Muscle layer of duodenum (tissue), 2 donors: ENCODE results near the gene BAHCC1.
A peak's percentile ranks its signal among the peaks of the same experiment; 100 is the strongest.

Experiments
- H3K27ac ChIP-seq: one replicate; pipeline ENCODE4 v1.7.0; 2013; ENCODE audit warnings: mild to moderate bottlenecking, low read length
- H3K27me3 ChIP-seq: one replicate; pipeline ENCODE4 v1.7.0; 2013; ENCODE audit warnings: low read depth, mild to moderate bottlenecking, control low read depth, low read length
- H3K36me3 ChIP-seq, 2 donors: one replicate each; pipeline ENCODE4 v1.7.0; 2013; ENCODE audit warnings: low read length in 2 of 2, control low read depth in 1 of 2, mild to moderate bottlenecking in 1 of 2; ENCODE audit not compliant: insufficient read depth in 2 of 2, control insufficient read depth in 1 of 2
- H3K4me1 ChIP-seq, 2 donors: one replicate each; pipeline ENCODE4 v1.7.0; 2013; ENCODE audit warnings: low read length in 2 of 2, mild to moderate bottlenecking in 2 of 2, control low read depth in 1 of 2, moderate library complexity in 1 of 2; ENCODE audit not compliant: insufficient read depth in 2 of 2, control insufficient read depth in 1 of 2
- H3K4me3 ChIP-seq, 2 donors: one replicate each; pipeline ENCODE4 v1.7.0; 2013; ENCODE audit warnings: low read length in 2 of 2, low read depth in 1 of 2, mild to moderate bottlenecking in 1 of 2
- H3K9me3 ChIP-seq, 2 donors: one replicate each; pipeline ENCODE4 v1.7.0; 2013; ENCODE audit warnings: low read length in 2 of 2, control low read depth in 1 of 2, mild to moderate bottlenecking in 1 of 2; ENCODE audit not compliant: control insufficient read depth in 1 of 2
- donor health status: healthy.

The BAHCC1 gene

DNA sequence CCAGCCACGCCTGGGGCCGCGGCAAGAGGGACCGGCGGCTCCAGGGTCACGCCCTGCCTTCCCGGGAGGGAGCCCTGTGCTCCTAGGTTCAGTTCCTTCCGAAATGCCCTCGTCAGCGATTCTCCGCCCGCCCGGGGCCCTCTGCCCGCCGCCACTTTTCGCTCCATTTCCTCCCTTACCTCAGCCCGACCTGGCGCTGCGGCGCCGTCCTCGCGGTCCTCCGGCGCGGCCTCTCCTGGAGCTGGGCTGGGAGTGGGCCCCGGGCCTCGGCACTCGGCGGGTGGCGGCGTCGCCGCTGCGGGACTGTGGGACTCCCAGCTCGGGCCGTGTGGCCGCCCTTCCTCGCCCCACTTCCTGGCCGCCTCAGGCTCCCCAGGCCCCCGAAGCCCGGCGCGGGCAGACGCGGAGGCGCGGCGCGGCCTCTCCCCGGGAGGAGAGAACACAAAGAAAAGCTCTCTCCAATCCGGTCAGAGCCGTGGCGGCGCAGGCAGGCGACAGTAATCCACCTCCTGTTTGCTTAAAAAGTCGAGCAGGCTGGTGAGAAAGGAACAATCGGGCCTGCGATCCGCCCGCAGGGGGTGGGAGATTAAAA, 1.6 kb downstream of the BAHCC1 start:
- peaks cover 24 to 30% of the 10 kb centered on the region in 2 donors for H3K4me1 ChIP-seq
- H3K4me3 ChIP-seq: peak overlapping the region; percentile 75 to 82
- H3K27ac ChIP-seq: peak overlapping the region; percentile 70
- H3K27me3 ChIP-seq: no peaks in the 10 kb centered on the region
- H3K9me3 ChIP-seq: no peaks in the 10 kb centered on the region
- no peaks in the 10 kb centered on the region for H3K36me3 ChIP-seq

DNA sequence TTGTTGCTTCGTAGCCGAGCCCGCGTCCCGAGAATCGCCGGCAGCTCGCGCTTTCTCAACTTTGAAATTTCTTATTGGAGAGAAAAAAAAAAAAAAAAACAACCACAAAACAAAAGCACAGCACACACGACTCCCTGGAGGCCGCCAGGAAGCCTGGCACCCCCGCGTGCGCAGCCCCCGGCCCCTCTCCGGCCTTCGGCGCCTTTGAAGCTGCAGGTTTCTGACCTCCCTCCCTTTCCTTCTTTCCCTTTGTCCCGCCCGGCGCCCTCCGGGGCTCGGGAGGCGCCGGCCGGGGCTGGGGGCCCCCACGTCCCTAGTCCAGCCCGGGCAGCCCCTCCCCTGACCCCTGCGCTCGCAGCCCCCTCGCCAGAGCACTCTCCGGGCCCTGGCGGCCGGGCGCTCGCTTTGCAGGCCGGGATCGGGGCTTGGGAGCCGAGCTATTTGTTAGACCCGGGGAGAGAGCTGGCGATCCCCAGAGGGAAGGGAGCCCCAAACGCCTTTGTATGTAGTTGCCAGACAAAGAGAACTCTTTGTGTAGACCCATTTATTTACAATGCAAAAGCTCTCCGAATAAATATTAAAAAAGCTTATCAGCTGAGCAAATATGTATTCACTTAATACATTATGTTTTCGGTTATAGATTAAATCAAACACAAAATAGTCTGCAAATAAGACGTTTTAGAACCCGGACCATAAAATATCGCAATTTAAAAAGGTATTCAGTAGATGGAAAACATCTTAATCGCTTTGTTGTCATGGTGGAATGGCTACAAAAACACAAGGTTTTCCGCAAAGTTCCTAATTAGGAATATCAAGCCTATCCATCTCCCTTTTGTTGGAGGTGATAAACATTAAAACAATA, 2.3 kb downstream of the BAHCC1 start:
- peaks cover 18 to 27% of the 10 kb centered on the region in 2 donors for H3K4me1 ChIP-seq
- no peaks in the 10 kb centered on the region for H3K36me3 ChIP-seq

DNA sequence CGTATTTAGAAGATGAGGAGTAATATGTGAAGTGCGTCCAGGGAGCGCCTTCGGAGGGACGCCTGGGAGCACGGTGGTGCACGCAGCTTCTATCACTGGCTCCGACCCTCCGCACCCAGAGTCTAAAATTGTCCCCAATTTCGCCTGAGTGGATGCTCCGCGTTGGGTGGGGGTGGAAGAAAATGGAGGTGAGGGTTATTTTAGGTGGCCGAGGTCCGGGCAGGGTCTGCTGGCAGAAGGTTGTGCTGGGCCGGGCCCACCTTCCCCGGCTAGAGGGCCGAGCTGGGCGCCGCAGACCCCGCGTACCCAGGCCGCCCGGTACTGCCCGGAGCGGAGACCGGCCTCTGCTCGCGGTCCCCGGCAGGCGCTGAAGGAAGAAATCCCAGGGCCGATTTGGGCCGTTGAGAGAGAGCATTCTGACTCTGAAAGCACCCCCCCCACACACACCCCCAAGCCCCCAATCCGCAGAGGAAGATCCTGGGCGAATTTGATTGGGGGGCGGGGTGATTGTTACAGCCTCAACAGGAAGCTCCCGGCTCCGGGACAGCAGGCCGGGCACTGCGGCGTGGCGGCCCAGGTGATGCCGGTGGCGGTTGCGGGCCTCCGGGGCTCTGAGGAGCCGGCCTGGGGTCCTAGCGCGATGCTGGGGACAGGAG, 3.0 kb downstream of the BAHCC1 start:
- H3K27ac ChIP-seq: peak overlapping the region; percentile 70
- H3K4me1 ChIP-seq: peaks cover 16 to 34% of the 10 kb centered on the region in 2 donors
- H3K27me3 ChIP-seq: no peaks in the 10 kb centered on the region

More for the DNA sequence above, 2.3 kb downstream of the BAHCC1 start:
- Histone ChIP-seq H3K9me3 (no peaks in the 10 kb centered on the region), H3K27me3 (no peaks in the 10 kb centered on the region), H3K4me3 (peak overlapping the region; percentile 75 to 82), H3K27ac (peak overlapping the region; percentile 70)

DNA sequence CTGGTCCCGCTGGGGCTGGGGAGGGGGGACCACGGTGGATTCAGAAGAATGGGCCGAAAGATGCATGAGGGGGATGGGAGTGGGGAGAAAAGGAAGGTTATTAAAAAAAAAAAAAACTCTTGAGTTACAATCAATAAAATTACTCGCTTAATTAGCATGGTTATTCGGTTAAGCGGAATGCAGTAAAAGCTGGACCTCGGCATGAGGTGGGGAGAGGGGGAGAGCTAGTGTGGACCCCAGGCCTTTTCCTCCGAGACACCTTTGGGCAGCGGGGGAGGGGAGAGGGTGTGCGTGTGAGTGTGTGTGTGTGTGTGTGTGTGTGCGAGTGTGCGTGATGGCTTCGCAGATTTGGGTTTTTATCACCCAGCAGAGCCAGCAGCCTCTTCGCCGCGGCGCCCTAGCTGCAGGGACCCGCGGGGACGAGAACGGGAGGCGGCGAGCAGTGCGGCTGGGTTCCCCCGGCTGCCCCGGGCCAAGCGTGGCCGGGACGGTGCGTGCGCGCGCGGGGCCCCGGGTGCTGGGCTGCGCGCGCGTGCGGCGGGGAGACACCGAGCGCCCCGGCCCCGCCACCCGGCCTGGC, 3.7 kb downstream of the BAHCC1 start:
- H3K27me3 ChIP-seq: no peaks in the 10 kb centered on the region
- peaks cover 16 to 34% of the 10 kb centered on the region in 2 donors for H3K4me1 ChIP-seq
- H3K9me3 ChIP-seq: no peaks in the 10 kb centered on the region
- peak overlapping the region; percentile 70 for H3K27ac ChIP-seq
- peak overlapping the region; percentile 75 to 82 for H3K4me3 ChIP-seq
- H3K36me3 ChIP-seq: no peaks in the 10 kb centered on the region

More for the DNA sequence above, 3.0 kb downstream of the BAHCC1 start:
- Histone ChIP-seq H3K36me3 (no peaks in the 10 kb centered on the region), H3K9me3 (no peaks in the 10 kb centered on the region), H3K4me3 (peak overlapping the region; percentile 75 to 82)

DNA sequence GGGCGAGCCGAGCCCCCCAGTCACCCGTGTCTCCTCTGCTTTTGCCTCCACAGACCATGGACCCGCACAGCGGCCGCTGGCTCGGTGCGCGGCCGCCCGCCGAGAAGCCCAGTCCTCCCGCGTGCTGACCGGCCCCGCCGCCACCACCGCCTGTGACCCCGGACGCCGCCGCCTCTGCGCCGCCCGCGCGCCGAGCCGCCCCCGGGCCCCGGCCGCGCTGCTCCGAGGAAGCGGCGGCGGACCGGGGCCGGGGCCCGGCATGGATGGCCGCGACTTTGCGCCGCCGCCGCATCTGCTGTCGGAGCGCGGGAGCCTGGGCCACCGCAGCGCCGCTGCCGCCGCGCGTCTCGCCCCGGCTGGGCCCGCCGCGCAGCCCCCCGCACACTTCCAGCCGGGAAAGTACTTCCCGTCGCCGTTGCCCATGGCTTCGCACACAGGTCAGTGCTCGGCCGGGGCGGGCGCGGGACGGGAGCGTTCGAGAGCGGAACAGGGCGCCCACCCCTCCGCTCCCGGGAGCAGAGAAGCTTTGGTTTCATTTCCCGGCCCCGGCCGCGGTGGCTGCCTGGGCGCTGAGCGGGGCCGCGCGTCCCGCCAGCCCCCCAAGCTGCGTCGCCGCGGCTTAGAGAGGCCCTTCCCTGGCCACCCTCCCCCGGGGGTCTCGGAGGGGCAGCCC, 4.4 kb downstream of the BAHCC1 start:
- Histone ChIP-seq H3K27me3 (no peaks in the 10 kb centered on the region), H3K27ac (peak overlapping the region; percentile 84), H3K4me3 (peak overlapping the region; percentile 57 to 82), H3K4me1 (peaks cover 15 to 34% of the 10 kb centered on the region in 2 donors), H3K9me3 (no peaks in the 10 kb centered on the region), H3K36me3 (no peaks in the 10 kb centered on the region)

DNA sequence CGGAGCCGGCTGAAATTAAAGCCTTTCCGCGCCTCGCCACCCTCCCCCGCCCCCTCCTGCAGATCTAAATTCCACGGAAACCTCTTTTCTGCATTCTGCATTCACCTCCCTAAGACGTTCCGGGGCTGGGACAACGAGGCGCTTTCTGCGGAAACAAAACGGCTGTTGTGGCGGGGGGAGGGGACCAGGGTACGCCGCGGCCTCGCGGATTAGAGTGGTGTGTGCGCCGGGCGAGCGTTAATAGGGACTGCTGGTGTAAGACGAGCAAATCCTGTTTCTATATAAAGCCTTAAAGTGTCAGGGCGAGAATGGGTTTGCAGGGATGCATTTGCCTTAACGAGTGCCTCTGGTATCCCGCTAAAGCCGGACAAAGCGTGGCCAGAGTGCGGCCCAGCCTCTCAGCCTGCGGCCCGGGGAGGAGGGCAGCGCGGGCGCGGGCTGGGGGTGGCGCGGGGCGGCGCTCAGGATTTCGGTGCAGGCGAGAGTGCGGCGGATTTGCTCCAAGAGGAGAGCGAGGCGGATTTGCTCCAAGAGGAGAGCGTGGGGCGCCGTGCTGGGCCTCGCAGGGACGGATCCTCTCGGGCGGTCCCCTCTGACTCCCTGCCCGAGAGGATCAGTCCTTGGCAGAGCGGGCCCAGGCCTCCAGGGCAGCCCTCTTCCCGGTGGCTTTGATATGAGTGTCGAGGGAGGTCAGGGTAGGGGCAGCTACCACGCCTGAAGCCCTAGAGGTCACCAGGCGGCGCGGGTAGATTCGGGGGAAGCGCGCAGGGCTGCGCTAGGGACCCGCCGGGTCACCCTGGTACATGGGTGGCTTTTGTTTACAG, 5.1 kb downstream of the BAHCC1 start:
- Histone ChIP-seq H3K4me1 (peaks cover 16 to 37% of the 10 kb centered on the region in 2 donors), H3K27ac (peak overlapping the region; percentile 84), H3K9me3 (no peaks in the 10 kb centered on the region), H3K4me3 (peak overlapping the region; percentile 57 to 77), H3K27me3 (no peaks in the 10 kb centered on the region), H3K36me3 (no peaks in the 10 kb centered on the region)

DNA sequence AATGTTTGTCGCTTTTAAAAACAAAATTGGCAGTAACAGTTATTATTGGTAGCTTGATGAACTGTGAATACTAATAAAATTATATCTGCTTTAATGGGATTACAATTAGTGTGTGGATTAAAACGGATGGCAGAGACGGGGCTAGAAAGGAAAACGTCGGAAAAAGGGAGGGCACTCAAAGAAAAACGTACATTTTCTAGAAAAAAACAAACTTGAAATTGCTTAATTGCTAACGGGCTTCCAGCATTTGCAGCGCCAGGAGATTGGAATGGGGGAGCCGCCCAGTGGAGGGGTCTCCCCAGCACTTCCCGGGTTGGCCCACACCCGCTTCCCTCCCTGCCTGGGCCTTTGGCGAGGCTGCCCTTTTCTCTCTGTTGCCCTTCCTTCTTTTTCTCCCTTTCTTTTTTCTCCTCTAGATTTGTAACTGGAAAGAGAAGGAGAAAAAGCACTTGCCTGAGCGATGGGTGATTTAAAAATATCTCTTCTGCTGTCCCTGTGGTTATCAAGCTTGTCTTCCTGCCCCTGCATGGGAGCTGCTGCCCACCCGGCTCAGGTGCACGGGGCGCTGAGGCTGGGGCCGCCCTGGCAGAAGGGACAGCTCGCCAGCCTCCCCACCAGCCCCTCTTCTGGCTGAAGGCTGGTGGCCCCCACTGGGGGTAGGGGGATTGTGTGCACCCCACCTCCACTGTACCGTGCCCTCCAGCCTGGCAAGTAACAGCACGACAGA, 5.9 kb downstream of the BAHCC1 start:
- Histone ChIP-seq H3K27ac (peak overlapping the region; percentile 84), H3K36me3 (no peaks in the 10 kb centered on the region), H3K4me1 (peaks cover 19 to 45% of the 10 kb centered on the region in 2 donors), H3K27me3 (no peaks in the 10 kb centered on the region), H3K9me3 (no peaks in the 10 kb centered on the region), H3K4me3 (peak overlapping the region; percentile 57 to 77)

DNA sequence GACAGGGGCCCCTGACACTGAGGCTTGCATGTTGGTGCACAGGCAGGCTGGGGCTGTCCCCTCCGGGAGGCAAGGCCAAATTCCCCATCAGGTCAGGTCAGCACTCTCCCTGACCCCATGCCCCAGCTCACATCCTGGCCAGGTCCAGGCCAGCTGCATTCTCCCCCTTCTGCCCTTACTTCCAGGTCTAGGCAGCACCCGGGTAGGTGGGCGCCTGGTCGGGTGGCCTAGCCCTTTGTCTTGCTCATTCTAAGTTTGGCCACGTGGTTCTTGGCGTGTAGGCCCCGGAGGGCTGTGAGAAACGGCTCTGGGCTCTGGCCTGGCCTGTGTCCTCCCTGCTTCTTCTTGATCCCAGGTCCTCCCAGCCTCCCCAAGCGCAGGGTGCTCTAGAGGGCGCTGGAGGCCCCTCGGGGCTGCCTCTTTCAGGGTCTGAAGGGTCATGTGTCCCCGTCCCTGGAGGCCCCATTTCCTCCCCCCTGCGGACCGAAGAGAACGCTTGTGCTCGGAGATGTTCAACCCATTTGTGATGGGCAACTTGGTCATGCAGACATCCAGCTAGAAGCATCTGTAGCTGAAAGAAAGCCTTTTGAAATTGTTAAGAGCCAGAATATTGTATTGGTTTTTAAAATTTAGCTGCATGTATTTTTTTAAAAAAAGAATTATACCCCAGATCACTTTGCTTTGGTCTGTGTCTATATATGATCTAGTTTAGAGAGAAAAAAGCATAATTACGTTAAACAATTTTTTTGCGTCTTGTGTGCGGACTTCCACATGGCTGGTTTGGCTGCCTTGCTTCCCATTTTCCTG, 6.7 kb downstream of the BAHCC1 start:
- Histone ChIP-seq H3K9me3 (no peaks in the 10 kb centered on the region), H3K36me3 (no peaks in the 10 kb centered on the region), H3K27me3 (no peaks in the 10 kb centered on the region), H3K27ac (peak overlapping the region; percentile 49), H3K4me3 (peak overlapping the region in 1 of 2 donors; percentile 77), H3K4me1 (peaks cover 19 to 52% of the 10 kb centered on the region in 2 donors)

DNA sequence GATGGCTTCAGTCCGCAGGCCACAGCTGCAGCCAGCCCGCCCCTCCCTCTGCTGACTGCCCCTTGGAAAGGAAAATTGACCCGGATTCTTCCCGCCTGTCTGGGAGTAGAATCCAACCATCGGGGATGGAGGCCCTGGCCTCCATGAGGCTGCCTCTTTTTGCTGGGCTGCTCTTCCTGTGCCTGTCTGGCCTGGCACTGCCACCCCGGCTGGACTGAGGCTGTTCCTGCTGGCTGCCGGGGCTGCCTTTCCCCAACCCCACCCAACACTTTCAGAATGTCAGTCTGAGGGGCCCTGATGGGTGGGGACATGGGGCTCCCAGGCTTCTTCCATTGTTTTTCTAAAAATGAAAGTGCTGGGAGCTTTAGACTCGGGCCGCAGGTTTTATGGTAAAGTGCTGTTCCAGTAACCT, 7.3 kb downstream of the BAHCC1 start:
- Histone ChIP-seq H3K9me3 (no peaks in the 10 kb centered on the region), H3K4me3 (peak overlapping the region in 1 of 2 donors; percentile 28), H3K4me1 (peaks cover 19 to 52% of the 10 kb centered on the region in 2 donors), H3K27me3 (no peaks in the 10 kb centered on the region), H3K36me3 (no peaks in the 10 kb centered on the region), H3K27ac (peak overlapping the region; percentile 29)
